Measurements from ENCODE around the gene LRRC8B.

The LRRC8B gene

GRCh38 chr1:89637496-89637895, 112.9 kb downstream of the LRRC8B start:
- DNase-seq = no peak

GRCh38 chr1:89640440-89640839, 115.8 kb downstream of the LRRC8B start:
- no peak for DNase-seq

- DNase-seq = no peak
These were observed 117.2 kb downstream of the LRRC8B start for GRCh38 chr1:89641781-89642180.

DNA sequence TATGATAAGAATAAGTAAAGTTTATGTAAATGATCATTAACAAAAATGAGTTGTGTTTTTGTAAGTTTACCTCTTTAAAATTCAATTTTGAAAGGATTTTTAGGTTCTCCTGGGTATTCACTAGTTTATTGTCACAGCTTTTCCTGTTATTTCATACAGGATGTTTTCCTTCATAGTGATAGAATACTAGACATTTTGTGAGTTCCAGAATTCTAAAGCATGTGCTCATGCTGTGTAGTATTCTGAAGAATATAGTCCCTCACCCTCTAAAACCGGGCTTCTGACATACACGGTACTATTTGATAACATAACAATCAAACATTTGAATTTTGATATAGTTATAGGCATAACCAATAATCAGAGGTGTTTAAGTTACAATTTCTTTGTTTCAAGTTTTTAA, 118.9 kb downstream of the LRRC8B start:
- DNase-seq = no peak

GRCh38 chr1:89644119-89644814, 119.6 kb downstream of the LRRC8B start:
- DNase-seq = no peak

DNA sequence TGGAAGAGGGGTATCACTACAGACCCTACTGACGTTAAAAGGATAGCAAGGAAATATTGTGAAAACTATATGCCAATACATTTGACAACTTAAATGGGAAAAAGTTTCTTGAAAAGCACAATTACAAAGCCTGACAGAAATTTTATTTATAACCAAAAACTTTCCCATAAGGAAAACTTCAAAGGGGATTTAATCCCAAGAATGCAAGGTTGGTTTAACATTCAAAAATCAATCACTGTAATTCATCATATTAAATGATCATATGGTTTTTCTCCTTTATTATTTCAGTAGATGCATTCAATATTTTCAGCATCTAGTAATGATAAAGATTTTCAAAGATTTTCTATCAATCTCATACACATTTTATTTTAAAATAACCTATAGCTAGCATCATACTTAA, 121.6 kb downstream of the LRRC8B start:
- DNase-seq = no peak
